Endodermal cell (in vitro differentiated cells): ENCODE results near the gene KIF5C. TPM values are rescaled to one million over a fixed set of nuclear protein-coding genes. Genes with fewer than 3 reads are reported as not detected.
"Not testable (repeated sequence)": the region's sequence is repeated elsewhere in the genome, so short reads cannot be mapped to it uniquely, and the experiment has no call there.

Experiments
- DNase-seq: peaks from one replicate; pipeline ENCODE4 v3.0.0-alpha.2; 2017
- H3K27ac ChIP-seq: 2 replicates; pipeline ENCODE4 v1.5.1; 2013; ENCODE audit warnings: mild to moderate bottlenecking, low read depth, low read length, moderate library complexity
- H3K27me3 ChIP-seq: 2 replicates; pipeline ENCODE4 v1.6.1; 2013; ENCODE audit warnings: mild to moderate bottlenecking, low read length, moderate library complexity; ENCODE audit not compliant: insufficient read depth, control insufficient read depth, poor library complexity, severe bottlenecking
- H3K36me3 ChIP-seq: 2 replicates; pipeline ENCODE4 v1.7.0; 2013; ENCODE audit warnings: mild to moderate bottlenecking, low read length, moderate library complexity; ENCODE audit not compliant: control insufficient read depth, insufficient read depth
- H3K4me1 ChIP-seq: one replicate; pipeline ENCODE4 v1.7.0; 2013; ENCODE audit warnings: low read length; ENCODE audit not compliant: control insufficient read depth, insufficient read depth
- H3K4me3 ChIP-seq: 2 replicates; pipeline ENCODE4 v1.5.1; 2013; ENCODE audit warnings: mild to moderate bottlenecking, low read length, moderate library complexity
- H3K9ac ChIP-seq: 2 replicates; pipeline ENCODE4 v1.6.1; 2013; ENCODE audit warnings: mild to moderate bottlenecking, low read length, moderate library complexity; ENCODE audit not compliant: poor library complexity, severe bottlenecking; ENCODE audit errors: extremely low read depth
- H3K9me3 ChIP-seq: 2 replicates; pipeline ENCODE4 v1.6.1; 2013; ENCODE audit warnings: mild to moderate bottlenecking, low read length, moderate library complexity; ENCODE audit not compliant: control insufficient read depth
- H3K27ac Mint-ChIP-seq: 2 replicates; pipeline ENCODE4 v1.8.0; 2020; ENCODE audit warnings: mixed read lengths
- H3K27me3 Mint-ChIP-seq: 2 replicates; pipeline ENCODE4 v1.8.0; 2021; ENCODE audit warnings: mild to moderate bottlenecking, mixed read lengths; ENCODE audit not compliant: insufficient read depth
- H3K36me3 Mint-ChIP-seq: 2 replicates; pipeline ENCODE4 v1.8.0; 2020; ENCODE audit warnings: low read depth, mixed read lengths
- H3K4me1 Mint-ChIP-seq: 2 replicates; pipeline ENCODE4 v1.8.0; 2020; ENCODE audit warnings: mixed read lengths
- H3K4me3 Mint-ChIP-seq: 2 replicates; pipeline ENCODE4 v1.8.0; 2020; ENCODE audit warnings: mild to moderate bottlenecking, moderate library complexity, mixed read lengths
- H3K9me3 Mint-ChIP-seq: 2 replicates; pipeline ENCODE4 v1.8.0; 2020; ENCODE audit warnings: mild to moderate bottlenecking, mixed read lengths
- WGBS, 2 experiments: methylation state at CpG; one replicate each; pipeline versions ENCODE4 v1.1.5 to v1.1.7; 2013; ENCODE audit warnings: missing lambda C conversion rate in 2 of 2, mixed read lengths in 1 of 2; ENCODE audit not compliant: insufficient coverage in 1 of 2, insufficient read length in 1 of 2; 5-methylcytosine and 5-hydroxymethylcytosine counted together
- total RNA-seq, 2 donors: library from RNA; stranded (reverse); fragmentation: NEBNext Ultra II Directional in 1 of 2; extraction: Animal tissue kit (Norgen Biotek cat#: 25700) in 1 of 2; gene quantifications; 2 replicates in 1 of 2; 3 replicates in 1 of 2; pipeline ENCODE4 v1.2.1, GENCODE V29; 2021
- TF ChIP-seq, protein P1 (sequence below): fragments of 200-600 bp; sonication (generic); conservative IDR thresholded peaks from 2 replicates; pipeline ENCODE4 v1.5.0; 2021; ENCODE audit warnings: antibody characterized with exemption, mild to moderate bottlenecking

KIF5C gene
- total RNA-seq, 2 donors from 2014 or later = 39.1 to 41.9 TPM

DNA sequence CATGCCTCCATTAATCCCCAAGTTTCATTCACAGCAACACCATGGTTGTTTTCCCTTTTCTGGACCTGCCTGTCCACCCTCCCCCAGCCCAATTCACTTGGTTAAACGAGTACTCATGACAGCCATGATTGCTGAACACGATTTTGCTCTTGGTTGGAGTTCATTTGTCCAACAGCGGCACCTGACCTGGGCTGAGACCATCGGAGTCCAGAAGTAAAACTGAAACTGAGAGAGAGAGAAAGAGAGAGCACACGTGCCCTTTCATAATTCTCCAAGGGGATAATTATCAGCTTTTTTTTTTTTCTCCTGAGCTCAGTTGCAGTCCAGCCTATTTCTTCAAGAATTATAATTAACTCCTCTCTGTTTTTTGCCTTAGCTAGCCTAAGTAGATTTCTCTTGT is 13.7 kb upstream of the KIF5C start:
- H3K36me3 Mint-ChIP-seq = no peaks in the 10 kb centered on the region
- TF ChIP-seq, protein P1, sequence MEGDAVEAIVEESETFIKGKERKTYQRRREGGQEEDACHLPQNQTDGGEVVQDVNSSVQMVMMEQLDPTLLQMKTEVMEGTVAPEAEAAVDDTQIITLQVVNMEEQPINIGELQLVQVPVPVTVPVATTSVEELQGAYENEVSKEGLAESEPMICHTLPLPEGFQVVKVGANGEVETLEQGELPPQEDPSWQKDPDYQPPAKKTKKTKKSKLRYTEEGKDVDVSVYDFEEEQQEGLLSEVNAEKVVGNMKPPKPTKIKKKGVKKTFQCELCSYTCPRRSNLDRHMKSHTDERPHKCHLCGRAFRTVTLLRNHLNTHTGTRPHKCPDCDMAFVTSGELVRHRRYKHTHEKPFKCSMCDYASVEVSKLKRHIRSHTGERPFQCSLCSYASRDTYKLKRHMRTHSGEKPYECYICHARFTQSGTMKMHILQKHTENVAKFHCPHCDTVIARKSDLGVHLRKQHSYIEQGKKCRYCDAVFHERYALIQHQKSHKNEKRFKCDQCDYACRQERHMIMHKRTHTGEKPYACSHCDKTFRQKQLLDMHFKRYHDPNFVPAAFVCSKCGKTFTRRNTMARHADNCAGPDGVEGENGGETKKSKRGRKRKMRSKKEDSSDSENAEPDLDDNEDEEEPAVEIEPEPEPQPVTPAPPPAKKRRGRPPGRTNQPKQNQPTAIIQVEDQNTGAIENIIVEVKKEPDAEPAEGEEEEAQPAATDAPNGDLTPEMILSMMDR = no peak
- H3K27me3 Mint-ChIP-seq = peaks cover 21% of the 10 kb centered on the region
- Histone ChIP-seq H3K9ac (no peak overlapping the region), H3K27ac (no peak overlapping the region), H3K9me3 (no peaks in the 10 kb centered on the region), H3K36me3 (no peaks in the 10 kb centered on the region), H3K4me3 (no peak overlapping the region), H3K4me1 (no peaks in the 10 kb centered on the region), H3K27me3 (peaks cover 22% of the 10 kb centered on the region)
- no peak for DNase-seq
- peaks cover 8% of the 10 kb centered on the region for H3K4me1 Mint-ChIP-seq
- H3K9me3 Mint-ChIP-seq = no peaks in the 10 kb centered on the region
- no peak overlapping the region for H3K27ac Mint-ChIP-seq
- 89 to 96% methylated on average over 3 to 5 of the region's 5 CpGs for WGBS, 2 experiments
- no peak overlapping the region for H3K4me3 Mint-ChIP-seq

DNA sequence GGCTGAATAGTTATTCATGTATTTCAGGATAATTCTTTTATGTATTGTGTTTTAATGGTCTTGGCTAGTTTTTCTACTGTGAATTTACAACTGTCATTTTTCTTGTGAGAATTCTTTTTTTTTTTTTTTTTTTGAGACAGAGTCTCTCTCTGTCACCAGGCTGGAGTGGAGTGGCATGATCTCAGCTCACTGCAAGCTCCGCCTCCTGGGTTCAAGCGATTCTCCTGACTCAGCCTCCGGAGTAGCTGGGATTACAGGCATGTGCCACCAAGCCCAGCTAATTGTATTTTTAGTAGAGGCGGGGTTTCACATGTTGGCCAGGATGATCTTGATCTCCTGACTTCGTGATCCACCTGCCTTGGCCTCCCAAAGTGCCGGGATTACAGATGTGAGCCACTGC is 12.5 kb upstream of the KIF5C start:
- 91% methylated on average over 5 to 6 of the region's 6 CpGs for WGBS, 2 experiments
- H3K27ac Mint-ChIP-seq, H3K9me3 Mint-ChIP-seq, H3K36me3 ChIP-seq, H3K4me3 ChIP-seq, DNase-seq, H3K4me1 ChIP-seq, H3K9me3 ChIP-seq, H3K27ac ChIP-seq, H3K9ac ChIP-seq, H3K36me3 Mint-ChIP-seq, H3K4me3 Mint-ChIP-seq, H3K4me1 Mint-ChIP-seq: not testable (repeated sequence)
- peaks cover 22% of the 10 kb centered on the region for H3K27me3 ChIP-seq
- peaks cover 26% of the 10 kb centered on the region for H3K27me3 Mint-ChIP-seq

DNA sequence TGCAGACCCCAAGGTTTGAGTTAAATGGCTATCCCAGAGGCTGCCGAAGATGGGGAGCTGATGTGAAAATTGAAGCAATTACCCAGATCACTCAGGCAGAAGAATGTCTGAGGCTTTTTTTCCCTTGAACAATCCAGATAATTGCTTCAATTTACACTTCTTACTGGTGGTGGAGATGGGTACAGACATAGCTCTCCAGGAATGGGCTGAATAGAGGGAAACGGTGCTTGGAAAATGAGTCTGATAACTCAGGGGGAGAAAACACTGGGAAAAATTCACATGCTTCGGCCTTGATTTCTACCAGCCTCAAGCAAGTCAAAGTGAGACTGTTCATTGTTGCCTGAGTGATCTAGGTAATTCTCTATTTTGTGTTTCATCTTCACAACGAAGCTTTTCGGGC is 9.5 kb upstream of the KIF5C start:
- Histone ChIP-seq H3K27ac (no peak overlapping the region), H3K36me3 (no peaks in the 10 kb centered on the region), H3K27me3 (peaks cover 35% of the 10 kb centered on the region), H3K4me3 (no peak overlapping the region), H3K9ac (no peak overlapping the region), H3K4me1 (no peaks in the 10 kb centered on the region), H3K9me3 (no peaks in the 10 kb centered on the region)
- 86 to 94% methylated on average over 3 to 5 of the region's 5 CpGs for WGBS, 2 experiments
- H3K4me1 Mint-ChIP-seq = peaks cover 10% of the 10 kb centered on the region
- H3K27ac Mint-ChIP-seq = no peak overlapping the region
- no peak overlapping the region for H3K4me3 Mint-ChIP-seq
- H3K9me3 Mint-ChIP-seq = no peaks in the 10 kb centered on the region
- peaks cover 31% of the 10 kb centered on the region for H3K27me3 Mint-ChIP-seq
- DNase-seq = no peak
- TF ChIP-seq, protein P1 = no peak
- no peaks in the 10 kb centered on the region for H3K36me3 Mint-ChIP-seq

DNA sequence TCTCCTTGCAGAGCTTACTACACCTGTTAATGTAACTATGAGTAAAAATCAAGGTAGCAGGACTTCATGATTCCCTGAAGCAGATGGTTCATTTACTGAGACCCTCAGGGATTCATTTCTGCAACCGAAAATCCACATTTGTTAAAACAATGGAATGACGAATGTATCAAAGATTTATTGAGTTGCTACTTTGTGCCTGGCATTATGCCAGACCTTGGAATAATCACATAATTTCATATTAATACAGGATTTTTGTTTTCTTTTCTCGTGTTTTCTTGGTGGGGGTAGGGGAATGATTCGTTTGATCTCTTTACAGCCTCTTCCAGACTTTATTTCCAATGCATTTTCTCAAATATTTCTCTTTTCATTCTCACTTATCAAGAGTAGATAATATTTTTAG is 8.9 kb upstream of the KIF5C start:
- no peaks in the 10 kb centered on the region for H3K36me3 ChIP-seq
- H3K27me3 ChIP-seq = peaks cover 35% of the 10 kb centered on the region
- 100% methylated on average over 2 of the region's 4 CpGs for WGBS, 2 experiments
- Mint-ChIP-seq H3K4me1 (peaks cover 10% of the 10 kb centered on the region), H3K27me3 (peaks cover 29% of the 10 kb centered on the region), H3K27ac (no peak overlapping the region), H3K9me3 (no peaks in the 10 kb centered on the region), H3K36me3 (no peaks in the 10 kb centered on the region), H3K4me3 (no peak overlapping the region)
- H3K4me1 ChIP-seq = no peaks in the 10 kb centered on the region
- H3K4me3 ChIP-seq = no peak overlapping the region
- no peak for DNase-seq
- TF ChIP-seq, protein P1 = no peak
- no peak overlapping the region for H3K9ac ChIP-seq
- H3K9me3 ChIP-seq = no peaks in the 10 kb centered on the region
- no peak overlapping the region for H3K27ac ChIP-seq
